Testis (tissue), 3 donors: ENCODE data around the gene KRTAP9-6. TPM values are rescaled to one million over a fixed set of nuclear protein-coding genes. Genes with fewer than 3 reads are reported as not detected.
"Not testable (repeated sequence)": the region's sequence is repeated elsewhere in the genome, so short reads cannot be mapped to it uniquely, and the experiment has no call there.

Experiments
- DNase-seq: peaks from one replicate; pipeline ENCODE4 v3.0.0-alpha.2; 2019
- H3K27ac ChIP-seq, 2 donors: fragments of 200-600 bp; sonication (generic); one replicate each; pipeline ENCODE4 v1.5.1; 2019
- H3K27me3 ChIP-seq: fragments of 200-600 bp; sonication (generic); one replicate; pipeline ENCODE4 v1.5.1; 2019
- H3K36me3 ChIP-seq: fragments of 200-600 bp; sonication (generic); one replicate; pipeline ENCODE4 v1.5.1; 2017; ENCODE audit warnings: low read depth; ENCODE audit errors: missing control alignments
- H3K4me1 ChIP-seq: fragments of 200-600 bp; sonication (generic); one replicate; pipeline ENCODE4 v1.5.1; 2019
- H3K4me3 ChIP-seq, 2 donors: fragments of 200-600 bp; sonication (generic); one replicate each; pipeline ENCODE4 v1.5.1; 2017 to 2019
- H3K9me3 ChIP-seq: fragments of 200-600 bp; sonication (generic); one replicate; pipeline ENCODE4 v1.5.1; 2017
- CTCF ChIP-seq, 3 experiments: fragments of 450-650 bp in 2 of 3; fragments of 200-600 bp in 1 of 3; sonication (generic) in 1 of 3; IDR thresholded peaks; one replicate each; pipeline ENCODE4 v1.5.1; 2016 to 2019; ENCODE audit warnings: antibody characterized with exemption in 3 of 3, mild to moderate bottlenecking in 2 of 3, moderate library complexity in 1 of 3
- POLR2A ChIP-seq: fragments of 450-650 bp; IDR thresholded peaks from one replicate; pipeline ENCODE4 v1.6.1; 2017; ENCODE audit warnings: antibody characterized with exemption, mild to moderate bottlenecking, moderate library complexity
- WGBS, 2 donors: methylation state at CpG; one replicate each; pipeline ENCODE4 v1.1.5; 2018; 5-methylcytosine and 5-hydroxymethylcytosine counted together
- intact Hi-C: fragments of 100-400 bp; cut with DNase I; formaldehyde crosslinking; loops from one replicate; pipeline ENCODE4 v1.15.1; 2023; ENCODE audit warnings: low total_unique reads
- polyA plus RNA-seq: library from polyadenylated mRNA; stranded (reverse); fragments of 350-450 nt; fragmentation: Illumina TruSeq; extraction: RNeasy Lipid Tissue Mini Kit (QIAGEN cat#74804); gene quantifications from one replicate; pipeline ENCODE4 v1.2.3, GENCODE V29; 2014; ENCODE audit warnings: low read depth, low replicate concordance; ENCODE audit not compliant: insufficient read depth
- total RNA-seq, 2 donors: library from RNA; depleted of rRNA; stranded (reverse); fragments of >200 nt; gene quantifications; one replicate each; pipeline ENCODE4 v1.2.3, GENCODE V29; 2016

KRTAP9-6 gene
- total and polyA plus RNA-seq, 3 donors from 2014 or later = not detected

GRCh38 chr17:41230094-41230493, 35.1 kb upstream of the KRTAP9-6 start:
- TF ChIP-seq POLR2A (no peak), CTCF (IDR thresholded peaks at IDR 0.05) (no peak)
- intact Hi-C loops = no loop called here
- Histone ChIP-seq H3K27me3 (no peaks in the 10 kb centered on the region), H3K36me3 (no peaks in the 10 kb centered on the region), H3K27ac (no peak overlapping the region), H3K9me3 (no peaks in the 10 kb centered on the region), H3K4me1 (no peaks in the 10 kb centered on the region), H3K4me3 (no peak overlapping the region)
- DNase-seq = no peak

GRCh38 chr17:41231731-41232130, 33.4 kb upstream of the KRTAP9-6 start:
- 66 to 84% methylated on average over 6 of the region's 6 CpGs for WGBS, 2 donors
- TF ChIP-seq POLR2A = no peak
- no peak for TF ChIP-seq CTCF (IDR thresholded peaks at IDR 0.05)
- no peak overlapping the region for H3K27ac ChIP-seq
- H3K4me1 ChIP-seq = no peaks in the 10 kb centered on the region
- H3K9me3 ChIP-seq = no peaks in the 10 kb centered on the region
- no peak for DNase-seq
- H3K4me3 ChIP-seq = no peak overlapping the region
- intact Hi-C loops = no loop called here
- no peaks in the 10 kb centered on the region for H3K36me3 ChIP-seq
- H3K27me3 ChIP-seq = no peaks in the 10 kb centered on the region

GRCh38 chr17:41232399-41233105, 32.6 kb upstream of the KRTAP9-6 start, which contains the start of gene KRTAP9-3:
KRTAP9-3 (plus strand) TSS chr17:41232449; CDS start chr17:41232502, 53 bp downstream.
- H3K4me1 ChIP-seq, H3K9me3 ChIP-seq, H3K27me3 ChIP-seq, H3K36me3 ChIP-seq, H3K4me3 ChIP-seq, intact Hi-C loops, DNase-seq, H3K27ac ChIP-seq: not testable (repeated sequence)
- WGBS, 2 donors = 89% methylated on average over 1 of the region's 1 CpG; no CpG with 5 or more reads in 1 of the 2 donors

GRCh38 chr17:41237116-41237515, 28.1 kb upstream of the KRTAP9-6 start:
- H3K27me3 ChIP-seq, H3K36me3 ChIP-seq, H3K27ac ChIP-seq, H3K9me3 ChIP-seq, H3K4me3 ChIP-seq, DNase-seq, H3K4me1 ChIP-seq, intact Hi-C loops: not testable (repeated sequence)
- 65 to 78% methylated on average over 4 of the region's 4 CpGs for WGBS, 2 donors

GRCh38 chr17:41237949-41238437, 27.2 kb upstream of the KRTAP9-6 start, which contains the start of gene KRTAP9-8:
KRTAP9-8 (plus strand) TSS chr17:41237999; CDS start chr17:41238052, 53 bp downstream.
- not testable (repeated sequence) for H3K36me3 ChIP-seq

GRCh38 chr17:41246995-41247787, 18.0 kb upstream of the KRTAP9-6 start:
- DNase-seq, H3K27me3 ChIP-seq, intact Hi-C loops, H3K27ac ChIP-seq, H3K36me3 ChIP-seq, H3K9me3 ChIP-seq, H3K4me1 ChIP-seq, H3K4me3 ChIP-seq: not testable (repeated sequence)
- WGBS, 2 donors = 44 to 50% methylated on average over 2 of the region's 2 CpGs

More at GRCh38 chr17:41237949-41238437, 27.2 kb upstream of the KRTAP9-6 start, which contains the start of gene KRTAP9-8:
- H3K27ac ChIP-seq, intact Hi-C loops, H3K9me3 ChIP-seq, H3K4me3 ChIP-seq, H3K27me3 ChIP-seq, H3K4me1 ChIP-seq, DNase-seq: not testable (repeated sequence)
- 57 to 73% methylated on average over 1 to 3 of the region's 3 CpGs for whole genome bisulfite sequencing, 2 donors

GRCh38 chr17:41249637-41250240, 15.4 kb upstream of the KRTAP9-6 start, which contains the start of gene KRTAP9-4:
KRTAP9-4 (plus strand) TSS chr17:41249687; CDS start chr17:41249721, 34 bp downstream.
- intact Hi-C loops, H3K9me3 ChIP-seq, DNase-seq, H3K4me3 ChIP-seq, H3K27ac ChIP-seq, H3K36me3 ChIP-seq, H3K27me3 ChIP-seq, H3K4me1 ChIP-seq: not testable (repeated sequence)
- WGBS, 2 donors = 69 to 78% methylated on average over 1 of the region's 2 CpGs
